HEK293 (cell line): ENCODE data around the gene SCAMP2.

ENCODE experiments used
- CTCF ChIA-PET: fragments of 350-600 bp; formaldehyde crosslinking; extraction: SDS; loops from one replicate; lab custom pipeline; 2021; ENCODE audit warnings: antibody characterized with exemption; lab: Yijun Ruan, JAX
- POLR2A ChIA-PET: fragments of 300-600 bp; formaldehyde crosslinking; extraction: SDS; loops from one replicate; lab custom pipeline; 2020; ENCODE audit warnings: antibody characterized with exemption, inconsistent platforms; lab: Yijun Ruan, JAX
- H3K27ac ChIP-seq: fragments of 200-500 bp; sonication (Bioruptor generic); 2 replicates; pipeline ENCODE4 v1.5.1; 2014; ENCODE audit warnings: low read depth, low read length, control low read depth, inconsistent platforms; ENCODE audit errors: extremely low read depth
- H3K36me3 ChIP-seq, 2 experiments: fragments of 200-500 bp in 1 of 2; sonication (Bioruptor generic) in 1 of 2; 1 replicate in 1 of 2; 2 replicates in 1 of 2; pipeline ENCODE4 v1.5.1; 2014 to 2017; ENCODE audit warnings: inconsistent platforms in 2 of 2, low read length in 2 of 2; ENCODE audit not compliant: control insufficient read depth in 2 of 2, insufficient read depth in 1 of 2
- H3K4me1 ChIP-seq: fragments of 200-500 bp; sonication (Bioruptor generic); 2 replicates; pipeline ENCODE4 v1.5.1; 2014; ENCODE audit warnings: mild to moderate bottlenecking, low read length, inconsistent platforms; ENCODE audit not compliant: control insufficient read depth, insufficient read depth
- H3K4me3 ChIP-seq: 2 replicates; pipeline ENCODE4 v1.5.1; 2011; ENCODE audit warnings: low read depth, mild to moderate bottlenecking, control low read depth, low read length, moderate library complexity
- H3K9me3 ChIP-seq: fragments of 200-500 bp; sonication (Bioruptor generic); 2 replicates; pipeline ENCODE4 v1.5.1; 2014; ENCODE audit warnings: low read depth, low read length, inconsistent platforms; ENCODE audit not compliant: control insufficient read depth, insufficient read depth
- KLF8 ChIP-seq: fragments of 450-650 bp; formaldehyde crosslinking; IDR thresholded peaks from 2 replicates; pipeline ENCODE4 v1.5.1; 2016; ENCODE audit warnings: missing biosample characterization, missing genetic modification characterization
- OSR2 ChIP-seq: fragments of 450-650 bp; formaldehyde crosslinking; IDR thresholded peaks from 2 replicates; pipeline ENCODE4 v1.5.1; 2016; ENCODE audit warnings: missing biosample characterization, missing genetic modification characterization
- SP2 ChIP-seq: fragments of 450-650 bp; formaldehyde crosslinking; IDR thresholded peaks from 2 replicates; pipeline ENCODE4 v1.5.1; 2016; ENCODE audit warnings: missing biosample characterization, missing genetic modification characterization
- ZBTB20 ChIP-seq: fragments of 450-650 bp; formaldehyde crosslinking; IDR thresholded peaks from 2 replicates; pipeline ENCODE4 v1.5.1; 2016; ENCODE audit warnings: missing biosample characterization, missing genetic modification characterization
- ZIC2 ChIP-seq: fragments of 450-650 bp; formaldehyde crosslinking; IDR thresholded peaks from 2 replicates; pipeline ENCODE4 v1.5.1; 2016; ENCODE audit warnings: missing biosample characterization, missing genetic modification characterization
- ZNF174 ChIP-seq: fragments of 450-650 bp; formaldehyde crosslinking; IDR thresholded peaks from 2 replicates; pipeline ENCODE4 v1.5.0; 2017; ENCODE audit warnings: missing biosample characterization, mild to moderate bottlenecking, missing genetic modification characterization
- ZNF366 ChIP-seq: fragments of 450-650 bp; formaldehyde crosslinking; conservative IDR thresholded peaks from 2 replicates; pipeline ENCODE4 v1.5.1; 2016; ENCODE audit warnings: missing biosample characterization, missing genetic modification characterization
- ZNF394 ChIP-seq: fragments of 450-650 bp; formaldehyde crosslinking; IDR thresholded peaks from 2 replicates; pipeline ENCODE4 v1.5.1; 2016; ENCODE audit warnings: missing biosample characterization, missing genetic modification characterization, mild to moderate bottlenecking, moderate library complexity, borderline replicate concordance
- ZNF596 ChIP-seq: fragments of 450-650 bp; IDR thresholded peaks from 2 replicates; pipeline ENCODE4 v1.5.0; 2018; ENCODE audit warnings: missing biosample characterization, mild to moderate bottlenecking, missing genetic modification characterization, moderate library complexity
- ZNF626 ChIP-seq: fragments of 450-650 bp; sonication (Bioruptor Pico); formaldehyde crosslinking; IDR thresholded peaks from 2 replicates; pipeline ENCODE4 v1.5.1; 2018; ENCODE audit warnings: missing biosample characterization, missing genetic modification characterization, inconsistent platforms
- ZNF776 ChIP-seq: fragments of 450-650 bp; formaldehyde crosslinking; IDR thresholded peaks from 2 replicates; pipeline ENCODE4 v1.5.0; 2017; ENCODE audit warnings: missing biosample characterization, missing genetic modification characterization, borderline replicate concordance
- TF ChIP-seq, protein P1 (sequence below): fragments of 450-650 bp; formaldehyde crosslinking; IDR thresholded peaks from 2 replicates; pipeline ENCODE4 v1.5.0; 2017; ENCODE audit warnings: missing biosample characterization, missing genetic modification characterization, borderline replicate concordance
- TF ChIP-seq, protein P2 (sequence below): fragments of 450-650 bp; formaldehyde crosslinking; IDR thresholded peaks from 2 replicates; pipeline ENCODE4 v1.5.1; 2016; ENCODE audit warnings: missing biosample characterization, missing genetic modification characterization, low read depth

The SCAMP2 gene

DNA sequence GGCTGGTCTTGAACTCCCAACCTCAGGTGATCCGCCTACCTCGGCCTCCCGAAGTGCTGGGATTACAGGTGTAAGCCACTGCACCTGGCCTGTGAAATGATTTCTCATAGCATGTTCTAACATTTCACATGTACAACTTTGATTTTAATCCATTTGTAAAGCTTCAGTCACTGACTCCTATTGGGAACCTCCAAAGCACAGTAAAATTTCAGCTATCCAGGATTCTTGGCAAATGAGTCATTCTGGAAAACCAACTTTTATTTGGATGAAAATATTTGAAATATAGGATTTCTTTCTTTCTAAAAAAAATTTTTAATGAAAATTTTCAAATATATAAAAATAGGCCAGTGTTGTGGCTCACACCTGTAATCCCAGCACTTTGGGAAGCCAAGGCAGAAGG, 63.2 kb downstream of the SCAMP2 start (continued):
- TF ChIP-seq ZNF596 (tag by site-specific recombination) = no peak
- TF ChIP-seq ZNF776 (tag by site-specific recombination) = no peak
- TF ChIP-seq, protein P1, sequence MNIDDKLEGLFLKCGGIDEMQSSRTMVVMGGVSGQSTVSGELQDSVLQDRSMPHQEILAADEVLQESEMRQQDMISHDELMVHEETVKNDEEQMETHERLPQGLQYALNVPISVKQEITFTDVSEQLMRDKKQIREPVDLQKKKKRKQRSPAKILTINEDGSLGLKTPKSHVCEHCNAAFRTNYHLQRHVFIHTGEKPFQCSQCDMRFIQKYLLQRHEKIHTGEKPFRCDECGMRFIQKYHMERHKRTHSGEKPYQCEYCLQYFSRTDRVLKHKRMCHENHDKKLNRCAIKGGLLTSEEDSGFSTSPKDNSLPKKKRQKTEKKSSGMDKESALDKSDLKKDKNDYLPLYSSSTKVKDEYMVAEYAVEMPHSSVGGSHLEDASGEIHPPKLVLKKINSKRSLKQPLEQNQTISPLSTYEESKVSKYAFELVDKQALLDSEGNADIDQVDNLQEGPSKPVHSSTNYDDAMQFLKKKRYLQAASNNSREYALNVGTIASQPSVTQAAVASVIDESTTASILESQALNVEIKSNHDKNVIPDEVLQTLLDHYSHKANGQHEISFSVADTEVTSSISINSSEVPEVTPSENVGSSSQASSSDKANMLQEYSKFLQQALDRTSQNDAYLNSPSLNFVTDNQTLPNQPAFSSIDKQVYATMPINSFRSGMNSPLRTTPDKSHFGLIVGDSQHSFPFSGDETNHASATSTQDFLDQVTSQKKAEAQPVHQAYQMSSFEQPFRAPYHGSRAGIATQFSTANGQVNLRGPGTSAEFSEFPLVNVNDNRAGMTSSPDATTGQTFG = no peak
- TF ChIP-seq, protein P2, sequence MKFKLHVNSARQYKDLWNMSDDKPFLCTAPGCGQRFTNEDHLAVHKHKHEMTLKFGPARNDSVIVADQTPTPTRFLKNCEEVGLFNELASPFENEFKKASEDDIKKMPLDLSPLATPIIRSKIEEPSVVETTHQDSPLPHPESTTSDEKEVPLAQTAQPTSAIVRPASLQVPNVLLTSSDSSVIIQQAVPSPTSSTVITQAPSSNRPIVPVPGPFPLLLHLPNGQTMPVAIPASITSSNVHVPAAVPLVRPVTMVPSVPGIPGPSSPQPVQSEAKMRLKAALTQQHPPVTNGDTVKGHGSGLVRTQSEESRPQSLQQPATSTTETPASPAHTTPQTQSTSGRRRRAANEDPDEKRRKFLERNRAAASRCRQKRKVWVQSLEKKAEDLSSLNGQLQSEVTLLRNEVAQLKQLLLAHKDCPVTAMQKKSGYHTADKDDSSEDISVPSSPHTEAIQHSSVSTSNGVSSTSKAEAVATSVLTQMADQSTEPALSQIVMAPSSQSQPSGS = no peak

DNA sequence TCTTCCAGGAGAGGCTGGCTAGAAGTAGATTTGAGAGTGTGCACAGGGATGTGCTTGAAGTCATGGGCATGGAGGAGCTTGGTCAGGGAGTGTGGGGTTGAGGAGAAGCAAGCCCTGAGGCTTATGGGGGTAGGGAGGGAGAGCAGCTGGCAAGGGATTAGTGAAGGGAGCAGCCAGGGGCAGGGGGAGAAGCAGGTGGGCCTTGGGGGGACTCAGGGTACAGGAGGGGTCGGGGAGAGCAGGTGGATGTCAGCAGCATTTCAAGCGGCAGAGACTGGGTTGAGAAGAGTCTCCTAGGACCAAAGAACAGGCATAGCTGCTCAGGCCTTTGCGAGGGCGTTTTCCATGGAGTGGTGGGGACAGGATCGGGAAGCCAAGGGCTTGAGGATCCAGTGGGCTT, 63.9 kb downstream of the SCAMP2 start:
- Histone ChIP-seq H3K4me1 (no peaks in the 10 kb centered on the region), H3K27ac (no peak overlapping the region), H3K4me3 (no peak overlapping the region), H3K9me3 (no peaks in the 10 kb centered on the region), H3K36me3 (peaks cover 0 to 2% of the 10 kb centered on the region in 2 experiments; a peak in 2 of 3 replicates)
- CTCF ChIA-PET = interaction anchor here (0.6 to 7.1 kb wide), 6 partner anchors 9 to 177 kb away, joined by 3 to 65 read pairs (median 5); no protein-coding TSS in a partner anchor
- POLR2A ChIA-PET = no interaction called here
- TF ChIP-seq ZNF626 (no peak), ZNF394 (peak; percentile 65; the same call in 1 of the 2 replicates)

DNA sequence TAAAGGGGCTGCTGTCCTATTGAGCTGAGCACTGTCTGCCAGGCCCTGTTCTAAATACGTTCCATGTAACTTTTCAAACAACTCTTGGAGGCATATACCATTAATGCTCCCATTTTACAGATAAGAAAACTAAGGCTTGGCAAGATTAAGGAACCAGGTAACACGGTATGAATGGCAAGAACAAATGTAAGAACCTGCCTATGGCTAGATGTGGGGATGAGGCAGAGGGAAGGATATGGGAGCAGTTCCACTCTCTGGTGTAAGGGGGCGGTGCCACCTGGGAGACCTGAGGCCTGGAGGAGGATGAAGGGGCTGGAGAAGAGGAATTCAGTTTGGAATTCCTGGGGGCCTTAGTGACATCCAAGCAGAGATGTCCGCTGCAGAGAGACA, 64.3 kb downstream of the SCAMP2 start:
- peaks cover 0 to 6% of the 10 kb centered on the region in 2 experiments; a peak in 2 of 3 replicates for H3K36me3 ChIP-seq
- H3K27ac ChIP-seq = no peak overlapping the region
- ChIA-PET POLR2A (interaction anchor here (0.9 to 1.2 kb wide), 2 partner anchors 19 to 38 kb away, joined by 3 read pairs; no protein-coding TSS in a partner anchor), CTCF (interaction anchor here (0.6 to 7.1 kb wide), 9 partner anchors 9 to 177 kb away, joined by 3 to 65 read pairs (median 5); no protein-coding TSS in a partner anchor)
- no peaks in the 10 kb centered on the region for H3K9me3 ChIP-seq
- no peak overlapping the region for H3K4me3 ChIP-seq
- H3K4me1 ChIP-seq = no peaks in the 10 kb centered on the region
- no peak for TF ChIP-seq ZNF174

DNA sequence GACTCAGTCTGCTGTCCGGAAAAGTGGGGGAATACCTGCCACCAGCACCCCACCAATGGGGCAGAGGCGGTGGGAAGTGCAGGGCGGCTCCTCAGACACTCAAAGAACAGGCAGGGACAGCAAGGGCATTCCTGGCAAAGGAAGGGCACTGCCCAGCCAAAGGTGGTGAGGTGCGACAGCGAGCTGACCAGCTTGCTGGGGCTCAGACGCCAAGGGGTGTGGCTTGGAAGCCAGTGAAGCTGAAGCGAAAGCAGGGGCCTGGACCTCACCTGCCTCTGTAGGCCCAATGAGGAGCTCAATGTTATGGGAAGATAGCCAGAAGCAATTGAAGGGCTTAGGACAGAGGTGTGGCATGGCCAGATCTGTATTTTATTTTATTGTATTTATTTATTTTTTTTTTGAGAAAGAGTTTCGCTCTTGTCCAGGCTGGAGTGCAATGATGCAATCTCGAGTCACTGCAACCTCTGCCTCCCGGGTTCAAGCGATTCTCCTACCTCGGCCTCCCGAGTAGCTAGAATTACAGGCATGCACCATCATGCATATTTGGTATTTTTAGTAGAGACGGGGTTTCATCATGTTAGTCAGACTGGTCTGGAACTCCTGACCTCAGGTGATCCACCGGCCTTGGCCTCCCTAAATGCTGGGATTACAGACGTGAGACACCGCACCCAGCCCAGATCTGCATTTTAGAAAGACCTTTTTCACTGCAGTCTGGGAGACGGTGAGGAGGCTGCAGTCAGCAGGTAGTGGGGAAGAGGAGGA, 64.9 kb downstream of the SCAMP2 start:
- Histone ChIP-seq H3K27ac (no peak overlapping the region), H3K36me3 (peaks cover 0 to 12% of the 10 kb centered on the region in 2 experiments; a peak in 2 of 3 replicates), H3K4me1 (no peaks in the 10 kb centered on the region), H3K4me3 (no peak overlapping the region), H3K9me3 (no peaks in the 10 kb centered on the region)
- ChIA-PET POLR2A (interaction anchor here (0.9 to 1.2 kb wide), 2 partner anchors 18 to 37 kb away, joined by 3 read pairs; no protein-coding TSS in a partner anchor), CTCF (interaction anchor here (0.6 to 7.1 kb wide), 13 partner anchors 9 to 442 kb away, joined by 3 to 65 read pairs (median 4); no protein-coding TSS in a partner anchor)
- TF ChIP-seq OSR2 (tag by site-specific recombination) = no peak
- no peak for TF ChIP-seq ZNF366 (tag by site-specific recombination)
- TF ChIP-seq ZBTB20 (tag by site-specific recombination) = 0 out of 2 replicates have a peak, but pooled peaks have one; percentile 24

DNA sequence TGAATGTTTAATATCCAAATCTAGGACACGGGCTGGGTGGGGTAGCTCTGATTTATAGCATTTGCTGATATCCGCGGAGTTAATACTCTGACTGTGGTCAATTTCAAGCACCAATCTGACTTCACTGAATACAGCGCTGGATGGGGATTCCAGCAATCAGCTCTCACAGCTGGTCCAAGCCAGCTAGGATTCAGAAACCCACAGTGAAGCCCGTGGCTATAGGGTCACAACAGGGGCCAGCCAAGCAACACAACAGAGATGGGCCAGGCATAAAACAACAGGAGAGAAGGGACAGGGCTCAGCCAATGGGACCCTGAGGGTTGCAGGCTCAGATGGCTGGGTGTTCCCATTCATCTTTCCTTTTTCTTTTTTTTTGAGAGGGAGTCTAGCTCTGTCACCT, 65.9 kb downstream of the SCAMP2 start:
- POLR2A ChIA-PET = no interaction called here
- CTCF ChIA-PET = interaction anchor here (0.6 to 7.1 kb wide), 8 partner anchors 10 to 441 kb away, joined by 3 to 65 read pairs (median 4); no protein-coding TSS in a partner anchor
- H3K4me1 ChIP-seq = no peaks in the 10 kb centered on the region

More for the DNA sequence above, 65.9 kb downstream of the SCAMP2 start:
- Histone ChIP-seq H3K36me3 (peaks cover 0 to 21% of the 10 kb centered on the region in 2 experiments; a peak in 2 of 3 replicates), H3K4me3 (no peak overlapping the region), H3K27ac (no peak overlapping the region), H3K9me3 (no peaks in the 10 kb centered on the region)
- TF ChIP-seq SP2 (tag by site-specific recombination) (no peak), KLF8 (tag by site-specific recombination) (no peak), ZIC2 (tag by site-specific recombination) (peak; percentile 69)
